K562 (cell line): ENCODE results near the gene KBTBD12. TPM values are rescaled to one million over a fixed set of nuclear protein-coding genes. Genes with fewer than 3 reads are reported as not detected.

Experiments used
- ATAC-seq: fragments of 200-7000 bp; cut with Tn5 transposase; 3 replicates; pipeline ENCODE4 v1.9.1; 2020; ENCODE audit warnings: moderate library complexity
- BruUV-seq: library from RNA; stranded (reverse); fragments of 400-500 nt; replicated peaks from 2 replicates; lab custom pipeline; 2021; lab: Mats Ljungman, UMichigan
- CTCF ChIA-PET: fragments of 300-600 bp; formaldehyde crosslinking; extraction: SDS; loops from one replicate; lab custom pipeline; 2021; ENCODE audit warnings: low intra/inter-chr PET ratio; lab: Yijun Ruan, JAX
- POLR2A ChIA-PET: fragments of 300-600, 350-650 bp; sonication (Branson Sonifier 250); formaldehyde crosslinking; extraction: SDS; loops from one replicate; lab custom pipeline; 2021; ENCODE audit warnings: antibody characterized with exemption, inconsistent platforms; lab: Yijun Ruan, JAX
- DNase-seq, 4 experiments: peaks; one replicate each; pipeline versions ENCODE4 v3.0.0 to v3.0.0-alpha.2; 2011 to 2018; ENCODE audit warnings: low spot score in 3 of 4, mixed read lengths in 3 of 4; ENCODE audit errors: extremely low read depth in 1 of 4
- FAIRE-seq: peaks from 2 replicates; lab custom pipeline; 2011; peaks lifted over from hg19 to GRCh38; lab: Jason Lieb, UNC
- H2AFZ ChIP-seq: 2 replicates; pipeline ENCODE4 v1.6.0; 2011; ENCODE audit warnings: low read depth, low read length, control low read depth, inconsistent platforms
- H3K27ac ChIP-seq: fragments of 200-600 bp; 3 replicates; pipeline ENCODE4 v1.8.0; 2011; ENCODE audit warnings: low read depth, mild to moderate bottlenecking, control low read depth, inconsistent platforms, low read length, moderate library complexity, mixed read lengths; ENCODE audit errors: extremely low read depth
- H3K27me3 ChIP-seq, 2 experiments: fragments of 300-600 bp in 1 of 2; 2 replicates in 1 of 2; 3 replicates in 1 of 2; pipeline versions ENCODE4 v1.6.0 to v1.8.0; 2011; ENCODE audit warnings: inconsistent platforms in 2 of 2, low read length in 2 of 2, mild to moderate bottlenecking in 1 of 2, mixed read lengths in 1 of 2, moderate library complexity in 1 of 2; ENCODE audit not compliant: control insufficient read depth in 2 of 2, insufficient read depth in 2 of 2
- H3K36me3 ChIP-seq: fragments of 300-600 bp; 3 replicates; pipeline ENCODE4 v1.8.0; 2011; ENCODE audit warnings: mild to moderate bottlenecking, low read length, inconsistent platforms; ENCODE audit not compliant: control insufficient read depth, insufficient read depth
- H3K4me1 ChIP-seq, 2 experiments: fragments of 200-600 bp in 1 of 2; replicated peaks in 1 of 2; 2 replicates in 1 of 2; 3 replicates in 1 of 2; pipeline versions ENCODE4 v1.5.1 to v1.8.0; 2011; ENCODE audit warnings: inconsistent platforms in 2 of 2, low read length in 2 of 2, mild to moderate bottlenecking in 1 of 2, mixed read lengths in 1 of 2, moderate library complexity in 1 of 2; ENCODE audit not compliant: control insufficient read depth in 2 of 2, insufficient read depth in 2 of 2
- H3K4me2 ChIP-seq: 2 replicates; pipeline ENCODE4 v1.6.1; 2011; ENCODE audit warnings: low read length, control low read depth, inconsistent platforms, mixed read lengths; ENCODE audit not compliant: insufficient read depth
- H3K4me3 ChIP-seq: fragments of 200-600 bp; sonication (generic), shearing (Covaris generic); 2 replicates; pipeline ENCODE4 v1.5.1; 2016; ENCODE audit warnings: control low read depth, inconsistent platforms
- H3K79me2 ChIP-seq: fragments of 200-600 bp; 3 replicates; pipeline ENCODE4 v1.8.0; 2011; ENCODE audit warnings: low read length, inconsistent platforms; ENCODE audit not compliant: control insufficient read depth, insufficient read depth
- H3K9ac ChIP-seq, 2 experiments: 2 replicates each; pipeline versions ENCODE4 v1.6.0 to v1.6.1; 2011; ENCODE audit warnings: low read depth in 2 of 2, low read length in 2 of 2, control low read depth in 1 of 2, inconsistent platforms in 1 of 2, mild to moderate bottlenecking in 1 of 2, mixed read lengths in 1 of 2; ENCODE audit not compliant: insufficient read depth in 1 of 2
- H3K9me1 ChIP-seq: one replicate; pipeline ENCODE4 v1.6.0; 2011; ENCODE audit warnings: inconsistent platforms, mild to moderate bottlenecking, low read length, moderate library complexity; ENCODE audit not compliant: control insufficient read depth, insufficient read depth
- H3K9me3 ChIP-seq: replicated peaks from 2 replicates; pipeline ENCODE4 v1.5.1; 2011; ENCODE audit warnings: low read depth, low read length, inconsistent platforms; ENCODE audit not compliant: control insufficient read depth, insufficient read depth
- H4K20me1 ChIP-seq: replicated peaks from 2 replicates; pipeline ENCODE4 v1.6.1; 2011; ENCODE audit warnings: low read length, inconsistent platforms, mixed read lengths; ENCODE audit not compliant: control insufficient read depth, insufficient read depth
- ARID2 ChIP-seq: fragments of 450-650 bp; IDR thresholded peaks from 2 replicates; pipeline ENCODE4 v1.6.1; 2017; ENCODE audit warnings: antibody characterized with exemption, mild to moderate bottlenecking
- BRD9 ChIP-seq: fragments of 450-650 bp; IDR thresholded peaks from 2 replicates; pipeline ENCODE4 v1.6.1; 2018; ENCODE audit warnings: low read depth; ENCODE audit not compliant: partially characterized antibody
- C11orf30 ChIP-seq: fragments of 450-650 bp; IDR thresholded peaks from 2 replicates; pipeline ENCODE4 v1.6.1; 2016; ENCODE audit warnings: low read depth, mild to moderate bottlenecking
- CBX1 ChIP-seq: sonication (generic); IDR thresholded peaks from 2 replicates; pipeline ENCODE4 v1.6.1; 2016; ENCODE audit warnings: antibody characterized with exemption, low read depth, mild to moderate bottlenecking
- CLOCK ChIP-seq: fragments of 250-450 bp; sonication (Bioruptor Pico); IDR thresholded peaks from 2 replicates; pipeline ENCODE4 v1.4.0; 2020; ENCODE audit warnings: mild to moderate bottlenecking, moderate library complexity, borderline replicate concordance
- EP400 ChIP-seq: fragments of 450-650 bp; IDR thresholded peaks from 2 replicates; pipeline ENCODE4 v1.6.1; 2017; ENCODE audit warnings: antibody characterized with exemption, mild to moderate bottlenecking, moderate library complexity
- GABPB2 ChIP-seq: fragments of 250-450 bp; sonication (Bioruptor Pico); conservative IDR thresholded peaks from 2 replicates; pipeline ENCODE4 v1.5.1; 2021; ENCODE audit warnings: mild to moderate bottlenecking
- HEY1 ChIP-seq: fragments of 250-450 bp; sonication (Bioruptor Pico); IDR thresholded peaks from 2 replicates; pipeline ENCODE4 v1.5.0; 2020; ENCODE audit warnings: mild to moderate bottlenecking, moderate library complexity, borderline replicate concordance
- ILF3 ChIP-seq: fragments of 450-650 bp; IDR thresholded peaks from 2 replicates; pipeline ENCODE4 v1.6.1; 2018; ENCODE audit warnings: antibody characterized with exemption, mild to moderate bottlenecking, moderate library complexity, borderline replicate concordance
- MAFK ChIP-seq: IDR thresholded peaks from 2 replicates; pipeline ENCODE4 v1.6.1; 2011; ENCODE audit warnings: low read length, improper control_type of control experiment
- MYBL2 ChIP-seq, 2 experiments: fragments of 450-650 bp in 1 of 2; sonication (generic) in 1 of 2; formaldehyde crosslinking in 1 of 2; IDR thresholded peaks; 2 replicates each; pipeline versions ENCODE4 v1.6.1 to v1.8.1; 2017 to 2022; ENCODE audit warnings: borderline replicate concordance in 1 of 2, inconsistent platforms in 1 of 2, low read depth in 1 of 2, mild to moderate bottlenecking in 1 of 2, missing genetic modification reagents in 1 of 2, moderate library complexity in 1 of 2
- MYC ChIP-seq, 2 experiments: fragments of 250-450 bp in 1 of 2; sonication (Bioruptor Pico) in 1 of 2; IDR thresholded peaks; 2 replicates each; pipeline versions ENCODE4 v1.5.1 to v1.6.1; 2012 to 2021; ENCODE audit warnings: low read depth in 2 of 2, borderline replicate concordance in 1 of 2, improper control_type of control experiment in 1 of 2, low read length in 1 of 2, mild to moderate bottlenecking in 1 of 2, moderate library complexity in 1 of 2
- NELFE ChIP-seq: IDR thresholded peaks from 2 replicates; pipeline ENCODE4 v1.6.1; 2011; ENCODE audit warnings: mild to moderate bottlenecking; ENCODE audit not compliant: insufficient read depth, insufficient read length
- PKNOX1 ChIP-seq: fragments of 450-650 bp; IDR thresholded peaks from 2 replicates; pipeline ENCODE4 v1.6.1; 2016
- RBM39 ChIP-seq: fragments of 200-400 bp; formaldehyde crosslinking; optimal IDR thresholded peaks from 2 replicates; pipeline ENCODE3; 2018; ENCODE audit warnings: low read depth, low read length
- SMARCB1 ChIP-seq: IDR thresholded peaks from 2 replicates; pipeline ENCODE4 v1.6.1; 2011; ENCODE audit warnings: improper control_type of control experiment, low read depth; ENCODE audit not compliant: insufficient read length
- ZNF175 ChIP-seq: fragments of 200-800 bp; sonication (Bioruptor generic); IDR thresholded peaks from 2 replicates; pipeline ENCODE4 v1.6.1; 2016; ENCODE audit warnings: low read depth, mild to moderate bottlenecking, missing genetic modification characterization, missing compliant biosample characterization
- ZNF316 ChIP-seq: fragments of 450-650 bp; IDR thresholded peaks from 2 replicates; pipeline ENCODE4 v1.6.1; 2016
- WGBS: fragments of 100-300 bp; shearing (Covaris generic); methylation state at CpG from one replicate; pipeline ENCODE4 v1.1.6; 2016; ENCODE audit warnings: low coverage, mixed read lengths; ENCODE audit not compliant: insufficient coverage; ENCODE audit errors: missing lambda C conversion rate; 5-methylcytosine and 5-hydroxymethylcytosine counted together
- in situ Hi-C: fragments of 300-500 bp; cut with MboI; formaldehyde crosslinking; loops from 4 replicates; pipeline ENCODE4 v1.15.0; 2018; ENCODE audit warnings: inconsistent platforms, mixed read lengths
- intact Hi-C: fragments of 100-400 bp; cut with micrococcal nuclease; formaldehyde crosslinking; loops from 2 replicates; pipeline ENCODE4 v1.14.2; 2022
- polyA plus RNA-seq, 8 experiments: library from polyadenylated mRNA; depleted of rRNA in 4 of 8; stranded (reverse) in 5 of 8; unstranded in 3 of 8; fragments of >200 nt; fragmentation: Nextera tagmentation in 2 of 8; fragmentation: Illumina TruSeq in 1 of 8; extraction: Ambion mirVana in 2 of 8; extraction: Trizol in 1 of 8; gene quantifications; 2 replicates each; pipeline versions ENCODE4 v1.2.1 to v1.2.3, GENCODE V29; 2011 to 2014; ENCODE audit warnings: inconsistent platforms in 1 of 8, missing spikeins in 1 of 8
- total RNA-seq, 7 experiments: library from RNA; depleted of rRNA in 6 of 7; stranded (reverse); fragments of >200 nt in 6 of 7; fragmentation: Illumina TruSeq in 2 of 7; extraction: Trizol in 2 of 7; gene quantifications; 2 replicates each; pipeline versions ENCODE4 v1.2.1 to v1.2.3, GENCODE V29; 2011 to 2021; ENCODE audit warnings: low replicate concordance in 1 of 7

KBTBD12 gene
- total and polyA plus RNA-seq, 9 of the 15 experiments (the other 6 are each of a cell fraction or from before 2014, with no cell fraction given): not detected

GRCh38 chr3:127986803-127987202 is 71.8 kb downstream of the KBTBD12 start (continued):
- TF ChIP-seq CLOCK (CRISPR knock-in tag): no peak
- TF ChIP-seq MYBL2 (IDR thresholded peaks at IDR 0.05; ENCODE audit: low read depth): no peak
- TF ChIP-seq MYBL2 (CRISPR knock-in tag; IDR thresholded peaks at IDR 0.05; ENCODE audit: borderline replicate concordance): no peak

GRCh38 chr3:127987309-127987995 is 72.4 kb downstream of the KBTBD12 start:
- H3K36me3 ChIP-seq: no peaks in the 10 kb centered on the region
- DNase-seq: no peak
- no peak overlapping the region for H3K9ac ChIP-seq
- no peaks in the 10 kb centered on the region for H4K20me1 ChIP-seq
- H3K9me1 ChIP-seq: no peaks in the 10 kb centered on the region
- FAIRE-seq: no peak
- no peak overlapping the region for H3K4me2 ChIP-seq
- no peak overlapping the region for H3K27ac ChIP-seq
- no TSS peak for BruUV-seq
- no peak for ATAC-seq
- 0% methylated on average over 6 of the region's 7 CpGs for WGBS
- H3K27me3 ChIP-seq: peaks cover 4 to 64% of the 10 kb centered on the region in 2 experiments; a peak in 4 of 5 replicates
- no peak overlapping the region for H3K4me3 ChIP-seq
- H2AFZ ChIP-seq: no peak overlapping the region
- in situ Hi-C loops (no loop called here), intact Hi-C loops (loop anchor here (10.0 kb wide), 1 partner anchor 147 kb away; no protein-coding TSS in a partner anchor)
- ChIA-PET POLR2A (no interaction called here), CTCF (no interaction called here)
- H3K4me1 ChIP-seq: peaks cover 0 to 8% of the 10 kb centered on the region in 2 experiments; a peak in 2 of 5 replicates
- H3K9me3 ChIP-seq: no peaks in the 10 kb centered on the region
- H3K79me2 ChIP-seq: no peaks in the 10 kb centered on the region
- TF ChIP-seq SMARCB1 (no peak), PKNOX1 (no peak), C11orf30 (no peak), BRD9 (no peak), ZNF175 (CRISPR knock-in tag) (no peak), ARID2 (no peak), NELFE (no peak), MAFK (no peak), RBM39 (no peak), HEY1 (CRISPR knock-in tag) (no peak), EP400 (no peak), MYC (IDR thresholded peaks at IDR 0.05; ENCODE audit: low read depth, low read length) (no peak), MYC (CRISPR knock-in tag; IDR thresholded peaks at IDR 0.05; ENCODE audit: borderline replicate concordance, low read depth) (no peak), ILF3 (no peak), CBX1 (no peak), GABPB2 (no peak), ZNF316 (no peak)
